ENCODE results near the gene PTPRN2. TPM values are rescaled to one million over a fixed set of nuclear protein-coding genes. Genes with fewer than 3 reads are reported as not detected.
A peak's percentile ranks its signal among the peaks of the same experiment; 100 is the strongest.

Gene PTPRN2
- total and polyA plus RNA-seq, 2 of the 13 experiments (the other 11 are each of a cell fraction or from before 2014, with no cell fraction given) = 2.5 to 24.2 TPM

DNA sequence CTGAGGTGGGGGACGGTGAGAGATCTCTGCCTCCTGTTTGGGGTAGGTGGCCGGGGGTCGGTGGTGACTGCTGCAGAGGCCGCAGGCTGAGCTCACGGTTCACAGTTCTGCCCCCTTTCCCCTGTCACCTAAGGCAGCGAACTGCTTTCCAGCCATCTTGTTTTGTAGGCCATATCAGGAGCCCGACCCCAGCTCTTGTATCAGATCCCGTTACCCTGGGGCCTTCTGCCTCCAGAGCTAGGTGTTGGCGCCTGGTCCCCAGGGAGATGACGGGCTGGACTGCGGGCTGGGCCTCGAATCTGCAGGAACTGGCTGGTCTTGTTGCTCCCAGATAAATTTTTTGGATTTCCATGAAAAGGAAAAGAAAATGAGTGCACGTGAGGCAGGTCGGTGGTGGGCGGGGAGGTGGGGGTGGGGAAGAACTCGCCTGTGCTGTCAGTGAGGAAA is 1067.8 kb downstream of the PTPRN2 start:
- FAIRE-seq (no peak), DNase-seq (ENCODE audit: low spot score) (no peak), ATAC-seq (no peak)
- Histone ChIP-seq H3K79me2 (ENCODE audit: insufficient read depth, low read length) (no peaks in the 10 kb centered on the region), H3K4me2 (ENCODE audit: low read depth, low read length) (no peak overlapping the region), H3K9me3 (ENCODE audit: low read length) (no peaks in the 10 kb centered on the region), H3K27me3 (ENCODE audit: control insufficient read depth in 1 of 2, insufficient read depth in 2 of 2, low read length in 2 of 2) (peaks cover 20 to 98% of the 10 kb centered on the region in 2 experiments), H3K9ac (ENCODE audit: insufficient read depth, low read depth, low read length) (no peak overlapping the region), H3K36me3 (replicated peaks in 1 of 2; ENCODE audit: control insufficient read depth in 1 of 2, insufficient read depth in 2 of 2, low read length in 2 of 2) (no peaks in the 10 kb centered on the region), H3K4me3 (replicated peaks in 1 of 3; ENCODE audit: insufficient read depth in 1 of 3, low read depth in 2 of 3, low read length in 3 of 3) (no peak overlapping the region), H3K27ac (ENCODE audit: extremely low read length, insufficient read depth, low read length) (no peak overlapping the region), H2AFZ (ENCODE audit: low read length) (no peak overlapping the region), H4K20me1 (ENCODE audit: insufficient read depth, low read length) (no peaks in the 10 kb centered on the region), H3K4me1 (ENCODE audit: insufficient read depth, low read length) (no peaks in the 10 kb centered on the region)
- POLR2A ChIA-PET = no interaction called here
- intact Hi-C loops (cut with micrococcal nuclease; ENCODE audit: unreplicated experiment) (no loop called here), in situ Hi-C loops (cut with HindIII; ENCODE audit: extremely low pct_ligation_motif_present, low pct_unique_long_range_greater_than_20kb) (no loop called here)
- TF ChIP-seq, protein P1, sequence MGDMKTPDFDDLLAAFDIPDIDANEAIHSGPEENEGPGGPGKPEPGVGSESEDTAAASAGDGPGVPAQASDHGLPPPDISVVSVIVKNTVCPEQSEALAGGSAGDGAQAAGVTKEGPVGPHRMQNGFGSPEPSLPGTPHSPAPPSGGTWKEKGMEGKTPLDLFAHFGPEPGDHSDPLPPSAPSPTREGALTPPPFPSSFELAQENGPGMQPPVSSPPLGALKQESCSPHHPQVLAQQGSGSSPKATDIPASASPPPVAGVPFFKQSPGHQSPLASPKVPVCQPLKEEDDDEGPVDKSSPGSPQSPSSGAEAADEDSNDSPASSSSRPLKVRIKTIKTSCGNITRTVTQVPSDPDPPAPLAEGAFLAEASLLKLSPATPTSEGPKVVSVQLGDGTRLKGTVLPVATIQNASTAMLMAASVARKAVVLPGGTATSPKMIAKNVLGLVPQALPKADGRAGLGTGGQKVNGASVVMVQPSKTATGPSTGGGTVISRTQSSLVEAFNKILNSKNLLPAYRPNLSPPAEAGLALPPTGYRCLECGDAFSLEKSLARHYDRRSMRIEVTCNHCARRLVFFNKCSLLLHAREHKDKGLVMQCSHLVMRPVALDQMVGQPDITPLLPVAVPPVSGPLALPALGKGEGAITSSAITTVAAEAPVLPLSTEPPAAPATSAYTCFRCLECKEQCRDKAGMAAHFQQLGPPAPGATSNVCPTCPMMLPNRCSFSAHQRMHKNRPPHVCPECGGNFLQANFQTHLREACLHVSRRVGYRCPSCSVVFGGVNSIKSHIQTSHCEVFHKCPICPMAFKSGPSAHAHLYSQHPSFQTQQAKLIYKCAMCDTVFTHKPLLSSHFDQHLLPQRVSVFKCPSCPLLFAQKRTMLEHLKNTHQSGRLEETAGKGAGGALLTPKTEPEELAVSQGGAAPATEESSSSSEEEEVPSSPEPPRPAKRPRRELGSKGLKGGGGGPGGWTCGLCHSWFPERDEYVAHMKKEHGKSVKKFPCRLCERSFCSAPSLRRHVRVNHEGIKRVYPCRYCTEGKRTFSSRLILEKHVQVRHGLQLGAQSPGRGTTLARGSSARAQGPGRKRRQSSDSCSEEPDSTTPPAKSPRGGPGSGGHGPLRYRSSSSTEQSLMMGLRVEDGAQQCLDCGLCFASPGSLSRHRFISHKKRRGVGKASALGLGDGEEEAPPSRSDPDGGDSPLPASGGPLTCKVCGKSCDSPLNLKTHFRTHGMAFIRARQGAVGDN (CRISPR knock-in tag; IDR thresholded peaks at IDR 0.05) = peak; percentile 12; the same call in 1 of the 2 replicates
- TF ChIP-seq BRCA1 (CRISPR knock-in tag; IDR thresholded peaks at IDR 0.05) = no peak
- BruUV-seq (replicated peaks) = no TSS peak
- CTCF ChIA-PET (ENCODE audit: low intra/inter-chr PET ratio, low total read pairs) = no interaction called here
- 30% methylated on average over 14 of the region's 16 CpGs for WGBS (ENCODE audit: low lambda C conversion rate)

DNA sequence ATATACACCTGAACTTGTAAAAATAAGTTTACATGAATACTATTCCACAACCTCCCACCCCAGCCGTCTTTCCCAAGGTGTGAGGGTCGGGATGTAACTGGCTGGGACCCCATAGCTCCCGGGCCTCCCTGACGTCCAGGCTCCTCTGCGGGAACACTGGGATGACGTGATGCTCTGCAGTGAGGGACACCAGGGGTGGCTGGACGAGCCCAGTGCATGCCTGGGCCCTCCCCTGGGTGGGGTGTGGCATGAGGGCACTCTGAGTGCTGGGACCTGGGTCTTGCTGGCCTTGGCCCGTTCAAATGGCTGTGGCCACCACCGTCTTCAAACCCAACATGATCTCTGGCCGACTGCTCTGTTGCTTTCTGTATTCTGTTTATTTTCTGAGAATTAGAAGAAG is 1068.4 kb downstream of the PTPRN2 start:
- H3K27me3 ChIP-seq (ENCODE audit: control insufficient read depth in 1 of 2, insufficient read depth in 2 of 2, low read length in 2 of 2) = peaks cover 19 to 98% of the 10 kb centered on the region in 2 experiments
- no peak for ATAC-seq
- no peak overlapping the region for H3K27ac ChIP-seq (ENCODE audit: extremely low read length, insufficient read depth, low read length)
- DNase-seq (ENCODE audit: low spot score) = no peak
- H3K4me3 ChIP-seq (replicated peaks in 1 of 3; ENCODE audit: insufficient read depth in 1 of 3, low read depth in 2 of 3, low read length in 3 of 3) = no peak overlapping the region
- no peaks in the 10 kb centered on the region for H3K4me1 ChIP-seq (ENCODE audit: insufficient read depth, low read length)
- H3K9ac ChIP-seq (ENCODE audit: insufficient read depth, low read depth, low read length) = no peak overlapping the region
- ChIA-PET POLR2A (no interaction called here), CTCF (ENCODE audit: low intra/inter-chr PET ratio, low total read pairs) (no interaction called here)
- WGBS (ENCODE audit: low lambda C conversion rate) = 8% methylated on average over 9 of the region's 10 CpGs
- no TSS peak for BruUV-seq (replicated peaks)
- no peaks in the 10 kb centered on the region for H3K9me3 ChIP-seq (ENCODE audit: low read length)
- no peak overlapping the region for H3K4me2 ChIP-seq (ENCODE audit: low read depth, low read length)
- intact Hi-C loops (cut with micrococcal nuclease; ENCODE audit: unreplicated experiment) = no loop called here
- no peaks in the 10 kb centered on the region for H3K79me2 ChIP-seq (ENCODE audit: insufficient read depth, low read length)
- in situ Hi-C loops (cut with HindIII; ENCODE audit: extremely low pct_ligation_motif_present, low pct_unique_long_range_greater_than_20kb) = no loop called here
- no peaks in the 10 kb centered on the region for H4K20me1 ChIP-seq (ENCODE audit: insufficient read depth, low read length)
- H3K36me3 ChIP-seq (replicated peaks in 1 of 2; ENCODE audit: control insufficient read depth in 1 of 2, insufficient read depth in 2 of 2, low read length in 2 of 2) = no peaks in the 10 kb centered on the region
- no peak overlapping the region for H2AFZ ChIP-seq (ENCODE audit: low read length)
- FAIRE-seq = no peak
- TF ChIP-seq ZBTB3 (CRISPR knock-in tag; IDR thresholded peaks at IDR 0.05; ENCODE audit: borderline replicate concordance, low read depth) = no peak
- TF ChIP-seq, protein P2, sequence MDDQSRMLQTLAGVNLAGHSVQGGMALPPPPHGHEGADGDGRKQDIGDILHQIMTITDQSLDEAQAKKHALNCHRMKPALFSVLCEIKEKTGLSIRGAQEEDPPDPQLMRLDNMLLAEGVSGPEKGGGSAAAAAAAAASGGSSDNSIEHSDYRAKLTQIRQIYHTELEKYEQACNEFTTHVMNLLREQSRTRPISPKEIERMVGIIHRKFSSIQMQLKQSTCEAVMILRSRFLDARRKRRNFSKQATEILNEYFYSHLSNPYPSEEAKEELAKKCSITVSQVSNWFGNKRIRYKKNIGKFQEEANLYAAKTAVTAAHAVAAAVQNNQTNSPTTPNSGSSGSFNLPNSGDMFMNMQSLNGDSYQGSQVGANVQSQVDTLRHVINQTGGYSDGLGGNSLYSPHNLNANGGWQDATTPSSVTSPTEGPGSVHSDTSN (CRISPR knock-in tag; IDR thresholded peaks at IDR 0.05; ENCODE audit: borderline replicate concordance) = no peak
- no peak for TF ChIP-seq ZSCAN22 (CRISPR knock-in tag; IDR thresholded peaks at IDR 0.05)
- TF ChIP-seq, protein P3, sequence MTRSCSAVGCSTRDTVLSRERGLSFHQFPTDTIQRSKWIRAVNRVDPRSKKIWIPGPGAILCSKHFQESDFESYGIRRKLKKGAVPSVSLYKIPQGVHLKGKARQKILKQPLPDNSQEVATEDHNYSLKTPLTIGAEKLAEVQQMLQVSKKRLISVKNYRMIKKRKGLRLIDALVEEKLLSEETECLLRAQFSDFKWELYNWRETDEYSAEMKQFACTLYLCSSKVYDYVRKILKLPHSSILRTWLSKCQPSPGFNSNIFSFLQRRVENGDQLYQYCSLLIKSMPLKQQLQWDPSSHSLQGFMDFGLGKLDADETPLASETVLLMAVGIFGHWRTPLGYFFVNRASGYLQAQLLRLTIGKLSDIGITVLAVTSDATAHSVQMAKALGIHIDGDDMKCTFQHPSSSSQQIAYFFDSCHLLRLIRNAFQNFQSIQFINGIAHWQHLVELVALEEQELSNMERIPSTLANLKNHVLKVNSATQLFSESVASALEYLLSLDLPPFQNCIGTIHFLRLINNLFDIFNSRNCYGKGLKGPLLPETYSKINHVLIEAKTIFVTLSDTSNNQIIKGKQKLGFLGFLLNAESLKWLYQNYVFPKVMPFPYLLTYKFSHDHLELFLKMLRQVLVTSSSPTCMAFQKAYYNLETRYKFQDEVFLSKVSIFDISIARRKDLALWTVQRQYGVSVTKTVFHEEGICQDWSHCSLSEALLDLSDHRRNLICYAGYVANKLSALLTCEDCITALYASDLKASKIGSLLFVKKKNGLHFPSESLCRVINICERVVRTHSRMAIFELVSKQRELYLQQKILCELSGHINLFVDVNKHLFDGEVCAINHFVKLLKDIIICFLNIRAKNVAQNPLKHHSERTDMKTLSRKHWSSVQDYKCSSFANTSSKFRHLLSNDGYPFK (CRISPR knock-in tag; IDR thresholded peaks at IDR 0.05; ENCODE audit: borderline replicate concordance) = no peak
- TF ChIP-seq JUND (CRISPR knock-in tag; IDR thresholded peaks at IDR 0.05) = no peak
- TF ChIP-seq MTA1 (CRISPR knock-in tag; IDR thresholded peaks at IDR 0.05; ENCODE audit: borderline replicate concordance) = no peak
- no peak for TF ChIP-seq HDAC1 (CRISPR knock-in tag; IDR thresholded peaks at IDR 0.05)
- no peak for TF ChIP-seq RAD21 (CRISPR knock-in tag; IDR thresholded peaks at IDR 0.05)
